Measurements from ENCODE around the gene ARRDC1.
"Not testable (repeated sequence)": the region's sequence is repeated elsewhere in the genome, so short reads cannot be mapped to it uniquely, and the experiment has no call there.

Gene ARRDC1

GRCh38 chr9:137613738-137614523 lies 8.4 kb downstream of the ARRDC1 start:
- no peak for DNase-seq

GRCh38 chr9:137614631-137615386 lies 9.3 kb downstream of the ARRDC1 start:
- DNase-seq = no peak

- no peak for DNase-seq
These were observed 9.9 kb downstream of the ARRDC1 start for GRCh38 chr9:137615387-137615871.

GRCh38 chr9:137618105-137619067 lies 12.9 kb downstream of the ARRDC1 start, which contains the start of gene EHMT1:
Gene EHMT1 (plus strand): TSS chr9:137619005. CDS start chr9:137619029, 24 bp downstream.
- DNase-seq = peak; percentile 71

DNA sequence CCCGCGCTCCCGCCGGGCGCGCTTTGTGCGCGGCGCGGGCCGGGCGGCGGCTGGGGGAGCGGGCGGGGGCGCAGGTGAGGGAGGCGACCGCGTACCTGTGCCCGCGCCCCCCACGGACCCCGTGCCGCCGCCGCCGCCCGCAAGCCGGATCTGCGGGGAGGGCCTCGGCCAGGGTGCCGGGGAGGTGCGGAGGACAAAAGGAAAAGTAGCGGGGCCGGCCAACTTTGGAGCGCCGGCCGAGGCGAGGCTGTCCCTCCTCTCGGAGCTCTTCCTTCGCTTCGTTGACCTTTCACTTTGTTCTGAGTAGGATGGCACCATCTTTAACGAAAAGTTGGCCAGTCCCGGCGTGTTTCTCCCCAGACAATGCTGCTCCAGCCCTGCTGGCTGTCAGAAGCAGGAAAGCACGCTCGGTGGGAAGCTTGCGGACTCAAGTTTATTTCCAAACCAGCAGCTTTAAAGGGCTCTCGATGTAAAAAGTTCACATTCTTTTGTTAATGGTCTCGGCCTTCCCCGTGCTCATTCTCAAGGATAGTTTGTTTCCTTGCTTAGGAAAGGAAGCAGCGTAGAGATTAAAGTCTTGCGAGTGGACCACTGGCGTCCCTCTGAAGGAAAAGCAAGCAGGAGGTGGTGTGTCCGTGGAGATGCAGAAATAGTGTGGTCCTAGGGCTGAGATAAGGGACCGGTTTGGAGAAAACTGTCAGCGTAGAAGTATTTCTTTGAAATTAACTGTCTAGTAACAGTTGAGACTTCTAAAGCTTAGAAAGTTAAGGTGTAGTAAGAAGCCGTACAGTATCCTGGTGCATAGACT lies 14.0 kb downstream of the ARRDC1 start:
- DNase-seq = no peak

- no peak for DNase-seq
These were observed 14.5 kb downstream of the ARRDC1 start for GRCh38 chr9:137620048-137620405.

GRCh38 chr9:137620581-137620980 lies 15.1 kb downstream of the ARRDC1 start:
- DNase-seq = no peak

GRCh38 chr9:137621131-137621757 lies 15.8 kb downstream of the ARRDC1 start:
- no peak for DNase-seq

GRCh38 chr9:137622211-137622610 lies 16.7 kb downstream of the ARRDC1 start:
- DNase-seq = not testable (repeated sequence)

GRCh38 chr9:137626464-137626863 lies 21.0 kb downstream of the ARRDC1 start:
- no peak for DNase-seq

- not testable (repeated sequence) for DNase-seq
These were observed 21.9 kb downstream of the ARRDC1 start for GRCh38 chr9:137627406-137627805.

DNA sequence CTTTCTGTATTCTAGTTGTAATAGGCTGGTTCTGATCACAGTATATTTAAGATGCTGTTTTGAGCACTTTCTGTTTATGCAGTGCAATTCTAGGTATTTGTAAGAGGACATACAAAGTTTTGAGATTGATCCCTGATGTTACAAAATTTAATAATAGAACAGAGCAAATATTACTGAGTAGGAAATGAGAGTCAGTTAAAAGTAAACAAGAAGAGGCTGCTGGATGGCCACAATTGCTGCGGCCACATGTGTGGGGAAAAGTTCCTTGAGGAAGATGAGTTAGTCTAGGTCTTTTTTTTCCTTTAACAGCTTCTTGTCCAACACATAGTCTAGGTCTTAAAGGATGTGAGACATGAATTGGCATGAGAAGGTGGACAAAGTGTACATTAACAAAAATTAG lies 24.6 kb downstream of the ARRDC1 start:
- no peak for DNase-seq

- no peak for DNase-seq
These were observed 25.2 kb downstream of the ARRDC1 start for GRCh38 chr9:137630679-137631078.

DNA sequence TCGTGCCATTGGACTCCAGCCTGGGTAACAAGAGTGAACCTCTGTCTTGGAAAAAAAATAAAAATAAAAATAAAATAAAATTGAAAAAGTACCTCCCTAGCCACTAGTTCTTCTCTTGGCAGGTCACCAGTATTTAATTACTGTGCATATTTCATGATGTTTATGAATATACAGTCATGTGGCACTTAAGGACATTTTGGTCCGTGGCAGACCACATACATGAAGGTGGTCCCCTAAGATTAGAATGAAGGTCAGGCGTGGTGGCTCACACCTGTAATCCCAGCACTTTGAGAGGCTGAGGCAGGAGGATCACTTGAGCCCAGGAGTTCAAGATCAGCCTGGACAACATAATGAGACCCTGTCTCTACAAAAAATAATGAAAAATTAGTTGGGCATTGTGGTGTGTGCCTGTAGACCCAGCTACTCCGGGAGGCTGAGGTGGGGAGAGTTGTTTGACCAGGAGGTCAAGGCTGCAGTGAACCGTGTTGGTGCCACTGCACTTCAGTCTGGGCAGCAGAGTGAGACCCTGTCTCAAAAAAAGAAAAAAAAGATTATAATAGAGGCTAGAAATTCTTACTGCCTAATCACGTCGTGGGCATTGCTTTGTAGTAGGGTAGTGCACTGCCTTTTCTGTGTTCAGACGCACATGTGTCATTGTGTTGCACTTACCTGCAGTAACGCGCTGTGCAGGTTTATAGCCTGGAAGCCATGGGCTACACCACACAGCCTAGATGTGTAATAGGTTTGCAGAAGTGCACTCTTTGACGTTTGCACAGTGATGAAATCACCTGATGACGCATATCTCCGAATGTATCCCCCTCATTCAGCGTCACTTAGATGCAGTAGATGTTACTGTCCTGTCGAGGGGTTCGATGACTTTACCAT lies 26.1 kb downstream of the ARRDC1 start:
- DNase-seq = no peak

DNA sequence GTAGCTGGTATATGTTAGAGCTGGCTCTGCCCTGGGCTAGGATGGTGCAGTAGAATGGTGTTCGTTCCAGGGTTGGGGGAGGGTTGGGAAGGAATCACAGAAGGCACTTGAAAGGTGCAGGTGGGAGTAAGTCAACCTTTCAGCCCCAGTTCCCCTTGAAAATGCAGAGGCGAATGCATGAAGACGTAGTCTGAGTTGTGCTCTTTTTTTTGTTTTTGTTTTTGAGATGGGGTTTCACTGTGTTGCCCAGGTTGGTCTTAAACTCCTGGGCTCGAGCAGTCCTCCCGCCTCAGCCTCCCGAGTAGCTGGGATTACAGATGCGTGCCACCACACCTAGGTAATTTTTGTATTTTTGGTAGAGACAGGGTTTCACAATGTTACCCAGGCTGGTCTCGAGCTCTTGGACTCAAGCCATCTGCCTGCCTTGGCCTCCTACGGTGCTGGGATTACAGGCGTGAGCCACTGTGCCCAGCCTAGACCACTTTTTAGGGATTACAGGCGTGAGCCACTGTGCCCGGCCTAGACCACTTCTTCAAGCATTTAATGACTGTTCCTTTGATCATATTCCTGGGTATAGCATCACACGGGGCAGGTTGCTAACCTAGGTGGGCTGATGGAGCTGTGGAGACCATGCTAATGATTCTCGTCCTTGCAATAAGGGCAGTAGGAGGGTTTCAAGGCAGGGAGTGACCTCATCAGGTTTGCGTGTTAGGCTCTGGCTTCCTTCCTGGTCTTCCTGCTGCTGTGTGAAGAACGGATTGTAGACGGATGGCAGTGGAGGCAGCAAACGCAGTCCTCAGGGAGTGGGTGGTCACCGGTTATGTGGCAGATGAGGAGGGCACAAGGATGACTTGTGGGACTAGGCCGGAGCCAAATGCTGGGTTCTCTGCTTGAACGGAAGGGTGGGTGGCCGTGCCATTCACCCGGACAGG lies 27.0 kb downstream of the ARRDC1 start:
- DNase-seq = no peak

DNA sequence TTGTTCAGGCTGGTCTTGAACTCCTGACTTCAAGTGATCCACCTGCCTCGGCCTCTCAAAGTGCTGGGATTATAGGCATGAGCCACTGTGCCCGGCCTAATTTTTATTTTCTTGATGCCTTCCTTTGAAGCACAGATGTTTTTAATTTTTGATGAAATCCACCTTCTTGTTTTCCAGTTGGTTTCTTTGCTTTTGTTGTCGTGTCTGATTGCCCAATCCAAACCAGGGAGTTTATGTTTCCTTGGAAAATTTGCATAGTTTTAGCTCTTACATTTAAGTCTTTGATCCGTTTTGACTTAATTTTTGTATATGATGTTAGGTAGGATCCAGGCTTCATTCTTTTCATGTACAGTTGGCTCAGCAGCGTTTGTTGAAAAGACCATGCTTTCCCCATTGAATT lies 28.5 kb downstream of the ARRDC1 start:
- no peak for DNase-seq

DNA sequence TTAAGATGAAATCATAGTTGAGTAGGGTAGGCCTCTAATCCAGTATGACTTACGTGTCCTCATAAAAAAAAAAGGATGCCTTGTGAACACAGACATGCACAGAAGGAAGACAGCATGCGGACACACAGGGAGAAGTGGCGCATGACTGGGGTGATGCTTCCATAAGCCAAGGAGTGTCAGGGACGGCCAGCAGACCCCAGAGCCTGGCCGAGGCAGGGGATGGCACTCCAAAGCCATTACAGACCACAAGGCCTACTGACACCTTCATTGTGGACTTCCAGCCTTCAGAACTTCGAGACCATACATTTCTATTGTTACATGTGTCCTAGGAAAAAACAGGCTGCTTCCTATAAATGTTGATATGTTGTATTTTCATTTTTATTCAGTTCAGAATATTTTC lies 33.2 kb downstream of the ARRDC1 start:
- no peak for DNase-seq

GRCh38 chr9:137639303-137640051 lies 34.0 kb downstream of the ARRDC1 start:
- no peak for DNase-seq

DNA sequence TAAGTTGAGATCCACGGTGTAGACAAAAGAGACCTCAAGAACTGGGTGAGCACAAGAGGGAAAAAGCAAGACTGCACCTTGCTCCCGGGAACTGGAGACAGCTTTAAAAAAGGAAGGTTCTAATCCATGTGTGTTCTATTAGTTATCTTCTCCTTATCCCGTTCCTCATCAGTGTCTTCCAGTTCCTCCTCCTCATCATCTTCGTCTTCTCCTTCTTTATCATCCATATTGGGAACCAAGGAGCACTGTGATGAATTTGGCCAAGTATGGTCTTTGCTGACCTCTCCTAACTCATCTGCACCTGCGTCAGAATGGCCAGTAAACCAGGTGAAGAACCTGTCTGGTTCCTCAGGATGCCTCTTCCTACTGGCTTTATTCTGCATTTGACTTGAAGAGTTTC lies 35.4 kb downstream of the ARRDC1 start:
- DNase-seq = no peak
